ENCODE data around the gene CTNNA3. TPM values are rescaled to one million over a fixed set of nuclear protein-coding genes. Genes with fewer than 3 reads are reported as not detected.

CTNNA3 gene
- total RNA-seq, 1 donor from 2014 or later = 0.92 TPM

DNA sequence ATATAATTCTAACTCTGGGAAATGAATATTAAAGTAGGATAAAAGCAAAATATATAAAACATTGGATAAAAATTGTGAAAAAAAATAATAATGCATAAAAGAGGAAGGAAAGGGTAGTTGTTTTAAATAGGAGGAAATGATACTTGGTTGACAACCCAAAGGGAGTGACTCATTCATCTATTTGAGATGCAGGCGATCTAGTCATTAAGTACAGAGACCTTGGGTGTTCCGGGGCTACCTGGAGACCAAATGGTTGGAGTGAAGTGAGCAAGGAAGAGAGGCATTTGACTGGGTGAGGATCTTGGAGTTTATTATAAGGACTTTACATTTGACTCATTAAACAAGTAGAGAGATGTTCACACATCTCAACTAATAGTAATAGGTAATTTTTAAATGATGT lies 659.2 kb downstream of the CTNNA3 start:
- TF ChIP-seq, protein P1, sequence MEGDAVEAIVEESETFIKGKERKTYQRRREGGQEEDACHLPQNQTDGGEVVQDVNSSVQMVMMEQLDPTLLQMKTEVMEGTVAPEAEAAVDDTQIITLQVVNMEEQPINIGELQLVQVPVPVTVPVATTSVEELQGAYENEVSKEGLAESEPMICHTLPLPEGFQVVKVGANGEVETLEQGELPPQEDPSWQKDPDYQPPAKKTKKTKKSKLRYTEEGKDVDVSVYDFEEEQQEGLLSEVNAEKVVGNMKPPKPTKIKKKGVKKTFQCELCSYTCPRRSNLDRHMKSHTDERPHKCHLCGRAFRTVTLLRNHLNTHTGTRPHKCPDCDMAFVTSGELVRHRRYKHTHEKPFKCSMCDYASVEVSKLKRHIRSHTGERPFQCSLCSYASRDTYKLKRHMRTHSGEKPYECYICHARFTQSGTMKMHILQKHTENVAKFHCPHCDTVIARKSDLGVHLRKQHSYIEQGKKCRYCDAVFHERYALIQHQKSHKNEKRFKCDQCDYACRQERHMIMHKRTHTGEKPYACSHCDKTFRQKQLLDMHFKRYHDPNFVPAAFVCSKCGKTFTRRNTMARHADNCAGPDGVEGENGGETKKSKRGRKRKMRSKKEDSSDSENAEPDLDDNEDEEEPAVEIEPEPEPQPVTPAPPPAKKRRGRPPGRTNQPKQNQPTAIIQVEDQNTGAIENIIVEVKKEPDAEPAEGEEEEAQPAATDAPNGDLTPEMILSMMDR (IDR thresholded peaks at IDR 0.05) = no peak
- no peak for DNase-seq (ENCODE audit: low spot score)
- H3K4me3 Mint-ChIP-seq (ENCODE audit: unreplicated experiment) = no peak overlapping the region
- no peak overlapping the region for H3K27ac Mint-ChIP-seq (ENCODE audit: unreplicated experiment)
- H3K36me3 Mint-ChIP-seq (ENCODE audit: low read depth) = no peaks in the 10 kb centered on the region
- H3K9me3 Mint-ChIP-seq (ENCODE audit: low read depth) = no peaks in the 10 kb centered on the region
- H3K4me1 Mint-ChIP-seq (ENCODE audit: low read depth) = no peaks in the 10 kb centered on the region
- H3K27me3 Mint-ChIP-seq (ENCODE audit: low read depth) = peaks cover 1% of the 10 kb centered on the region

DNA sequence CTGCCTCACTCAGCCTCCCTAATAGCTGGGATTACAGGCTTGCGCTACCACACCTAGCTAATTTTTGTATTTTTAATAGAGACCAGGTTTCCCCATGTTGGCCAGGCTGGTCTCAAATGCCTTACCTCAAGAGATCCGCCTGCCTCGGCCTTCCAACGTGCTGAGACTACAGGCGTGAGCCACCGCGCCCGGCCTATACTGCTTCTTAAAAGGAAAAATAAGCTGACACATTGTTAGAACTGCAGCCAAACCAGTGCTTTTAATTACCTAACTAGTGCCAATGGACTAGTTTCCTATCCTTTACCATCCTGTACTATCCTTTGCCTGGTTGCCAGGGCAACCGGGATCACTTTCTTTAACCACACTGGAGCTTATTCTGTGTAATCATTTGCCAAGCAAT lies 662.1 kb downstream of the CTNNA3 start:
- Mint-ChIP-seq H3K4me1 (ENCODE audit: low read depth) (no peaks in the 10 kb centered on the region), H3K9me3 (ENCODE audit: low read depth) (no peaks in the 10 kb centered on the region), H3K27me3 (ENCODE audit: low read depth) (peaks cover 1% of the 10 kb centered on the region), H3K36me3 (ENCODE audit: low read depth) (no peaks in the 10 kb centered on the region), H3K4me3 (ENCODE audit: unreplicated experiment) (no peak overlapping the region), H3K27ac (ENCODE audit: unreplicated experiment) (no peak overlapping the region)
- no peak for DNase-seq (ENCODE audit: low spot score)
- TF ChIP-seq, protein P1 (IDR thresholded peaks at IDR 0.05) = no peak

DNA sequence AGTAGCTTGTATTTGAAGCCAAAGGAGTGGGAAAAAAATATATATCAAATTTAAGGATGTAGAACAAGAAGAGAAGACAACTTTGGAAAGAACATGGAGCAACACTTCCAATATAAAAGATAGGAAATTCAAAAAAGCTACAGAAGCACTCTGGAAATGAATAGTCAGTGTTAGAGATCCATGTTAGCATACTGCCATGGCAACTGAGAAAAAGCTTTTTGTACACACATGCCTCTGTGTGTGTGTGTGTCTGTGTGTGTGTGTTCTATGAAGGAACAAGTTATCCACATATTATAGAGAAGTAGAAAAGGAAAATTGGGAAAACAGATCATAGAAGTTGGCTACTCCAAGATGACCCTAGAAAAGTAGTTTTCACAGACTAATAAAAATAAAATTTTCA lies 673.9 kb downstream of the CTNNA3 start:
- no peak for DNase-seq (ENCODE audit: low spot score)
- Mint-ChIP-seq H3K27ac (ENCODE audit: unreplicated experiment) (no peak overlapping the region), H3K36me3 (ENCODE audit: low read depth) (no peaks in the 10 kb centered on the region), H3K9me3 (ENCODE audit: low read depth) (no peaks in the 10 kb centered on the region), H3K27me3 (ENCODE audit: low read depth) (peaks cover 2% of the 10 kb centered on the region), H3K4me3 (ENCODE audit: unreplicated experiment) (no peak overlapping the region), H3K4me1 (ENCODE audit: low read depth) (no peaks in the 10 kb centered on the region)
- TF ChIP-seq, protein P1 (IDR thresholded peaks at IDR 0.05) = no peak

DNA sequence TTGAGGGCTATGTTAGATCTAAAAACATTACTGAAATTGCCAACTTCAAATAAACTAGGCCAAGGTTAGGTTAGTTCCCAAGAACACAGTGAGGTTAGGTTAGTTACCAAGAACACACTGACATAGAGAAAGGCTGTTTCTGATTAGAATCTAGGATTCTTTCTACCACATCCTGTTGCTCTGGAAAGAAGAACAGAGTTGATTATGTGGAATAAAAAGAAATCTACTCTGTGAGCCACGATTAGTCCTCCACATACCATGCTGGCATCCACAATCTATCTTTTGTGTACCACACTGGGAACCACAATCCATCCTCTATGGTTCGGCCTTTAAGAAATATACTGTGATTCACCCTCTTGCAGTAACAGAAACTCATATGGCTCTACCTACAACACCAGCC lies 678.8 kb downstream of the CTNNA3 start:
- H3K27ac Mint-ChIP-seq (ENCODE audit: unreplicated experiment) = no peak overlapping the region
- no peak for DNase-seq (ENCODE audit: low spot score)
- H3K9me3 Mint-ChIP-seq (ENCODE audit: low read depth) = no peaks in the 10 kb centered on the region
- TF ChIP-seq, protein P1 (IDR thresholded peaks at IDR 0.05) = no peak
- H3K4me3 Mint-ChIP-seq (ENCODE audit: unreplicated experiment) = no peak overlapping the region
- H3K27me3 Mint-ChIP-seq (ENCODE audit: low read depth) = no peaks in the 10 kb centered on the region
- H3K36me3 Mint-ChIP-seq (ENCODE audit: low read depth) = no peaks in the 10 kb centered on the region
- peaks cover 5% of the 10 kb centered on the region for H3K4me1 Mint-ChIP-seq (ENCODE audit: low read depth)

DNA sequence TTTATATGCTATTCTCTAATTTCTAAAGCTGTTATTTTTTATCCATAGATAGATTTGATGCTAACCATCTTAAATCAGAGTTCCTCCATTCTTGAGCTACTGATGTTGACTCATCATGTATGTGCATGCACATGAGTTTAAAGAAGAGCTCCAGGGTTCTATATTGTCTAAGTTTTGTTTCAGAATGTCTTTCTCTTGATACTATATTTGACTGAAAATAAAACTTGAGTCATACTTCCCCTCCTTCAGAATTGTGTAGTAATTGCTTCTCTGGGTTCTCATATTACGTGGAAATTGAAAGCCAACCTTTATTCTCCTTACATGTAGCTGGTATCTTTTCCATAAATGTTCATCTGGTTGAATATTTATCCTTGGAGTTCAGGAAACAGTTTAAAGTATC lies 680.8 kb downstream of the CTNNA3 start:
- Mint-ChIP-seq H3K4me1 (ENCODE audit: low read depth) (peaks cover 5% of the 10 kb centered on the region), H3K4me3 (ENCODE audit: unreplicated experiment) (no peak overlapping the region), H3K27me3 (ENCODE audit: low read depth) (no peaks in the 10 kb centered on the region), H3K36me3 (ENCODE audit: low read depth) (no peaks in the 10 kb centered on the region), H3K9me3 (ENCODE audit: low read depth) (no peaks in the 10 kb centered on the region), H3K27ac (ENCODE audit: unreplicated experiment) (no peak overlapping the region)
- DNase-seq (ENCODE audit: low spot score) = no peak
- TF ChIP-seq, protein P1 (IDR thresholded peaks at IDR 0.05) = no peak
